Karpas-422 (cell line): ENCODE data around the gene HGD. TPM values are rescaled to one million over a fixed set of nuclear protein-coding genes. Genes with fewer than 3 reads are reported as not detected.

Source experiments
- DNase-seq: peaks from one replicate; pipeline ENCODE4 v3.0.0-alpha.2; 2015
- H2AFZ ChIP-seq: fragments of 200-600 bp; sonication (generic); 2 replicates; pipeline ENCODE4 v1.6.1; 2014; ENCODE audit warnings: antibody characterized with exemption, low read length, mixed read lengths
- H3K27ac ChIP-seq: fragments of 200-600 bp; sonication (generic); 2 replicates; pipeline ENCODE4 v1.5.1; 2014; ENCODE audit warnings: mild to moderate bottlenecking, low read length, moderate library complexity
- H3K27me3 ChIP-seq: fragments of 200-600 bp; sonication (generic); 2 replicates; pipeline ENCODE4 v1.6.1; 2014; ENCODE audit warnings: low read length, mixed read lengths
- H3K36me3 ChIP-seq: fragments of 200-600 bp; sonication (generic); 2 replicates; pipeline ENCODE4 v1.6.1; 2014; ENCODE audit warnings: low read length, mixed read lengths; ENCODE audit not compliant: insufficient read depth
- H3K4me1 ChIP-seq: fragments of 200-600 bp; sonication (generic); 2 replicates; pipeline ENCODE4 v1.6.1; 2014; ENCODE audit warnings: mild to moderate bottlenecking, low read length, mixed read lengths
- H3K4me2 ChIP-seq: fragments of 200-600 bp; sonication (generic); 2 replicates; pipeline ENCODE4 v1.6.1; 2014; ENCODE audit warnings: low read length, low read depth, mild to moderate bottlenecking; ENCODE audit not compliant: poor library complexity, severe bottlenecking
- H3K4me3 ChIP-seq: fragments of 200-600 bp; sonication (generic); 2 replicates; pipeline ENCODE4 v1.5.1; 2014; ENCODE audit warnings: mild to moderate bottlenecking, antibody characterized with exemption, low read length, mixed read lengths
- H3K79me2 ChIP-seq: fragments of 200-600 bp; sonication (generic); 2 replicates; pipeline ENCODE4 v1.6.1; 2014; ENCODE audit warnings: mild to moderate bottlenecking, low read length, mixed read lengths
- H3K9ac ChIP-seq: fragments of 200-600 bp; sonication (generic); 2 replicates; pipeline ENCODE4 v1.6.0; 2014; ENCODE audit warnings: low read length
- H3K9me2 ChIP-seq: fragments of 200-600 bp; sonication (generic), shearing (Covaris generic); replicated peaks from 2 replicates; pipeline ENCODE4 v1.6.0; 2014; ENCODE audit warnings: mild to moderate bottlenecking, low read length, moderate library complexity; ENCODE audit not compliant: insufficient read depth
- H3K9me3 ChIP-seq: fragments of 300-700, 200-600 bp; sonication (generic); 2 replicates; pipeline ENCODE4 v1.6.1; 2014; ENCODE audit warnings: low read length, mixed read lengths
- H4K20me1 ChIP-seq: fragments of 200-600 bp; sonication (generic); 2 replicates; pipeline ENCODE4 v1.6.1; 2014; ENCODE audit warnings: mild to moderate bottlenecking, antibody characterized with exemption, low read length, low read depth; ENCODE audit not compliant: insufficient read depth
- total RNA-seq: library from RNA; depleted of rRNA; stranded (reverse); fragments of >200 nt; shearing (Covaris generic); gene quantifications from 2 replicates; pipeline ENCODE4 v1.2.3, GENCODE V29; 2014; ENCODE audit warnings: low replicate concordance

The HGD gene
- total RNA-seq, 1 experiment from 2014 or later, result not detected

DNA sequence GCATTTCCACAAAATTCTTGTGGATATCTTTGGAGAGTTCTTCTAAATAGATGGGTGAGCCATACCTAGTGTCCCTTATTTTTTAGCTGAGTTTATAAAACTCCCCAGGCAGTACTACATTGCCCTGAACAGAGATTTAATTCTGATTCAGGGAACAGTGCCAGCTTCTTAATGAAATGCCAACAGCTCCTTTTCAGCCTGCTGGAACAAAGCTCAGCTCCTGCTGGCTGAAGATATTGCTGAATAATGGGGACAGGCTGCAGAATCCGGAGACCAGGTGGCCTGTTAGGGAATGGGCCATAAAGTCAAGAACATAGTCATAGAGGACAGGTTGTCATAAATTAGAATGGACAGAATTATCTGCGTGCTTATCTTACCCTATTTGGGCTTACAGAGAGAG lies 8.9 kb downstream of the HGD start:
- H3K79me2 ChIP-seq, result no peaks in the 10 kb centered on the region
- no peak for DNase-seq

DNA sequence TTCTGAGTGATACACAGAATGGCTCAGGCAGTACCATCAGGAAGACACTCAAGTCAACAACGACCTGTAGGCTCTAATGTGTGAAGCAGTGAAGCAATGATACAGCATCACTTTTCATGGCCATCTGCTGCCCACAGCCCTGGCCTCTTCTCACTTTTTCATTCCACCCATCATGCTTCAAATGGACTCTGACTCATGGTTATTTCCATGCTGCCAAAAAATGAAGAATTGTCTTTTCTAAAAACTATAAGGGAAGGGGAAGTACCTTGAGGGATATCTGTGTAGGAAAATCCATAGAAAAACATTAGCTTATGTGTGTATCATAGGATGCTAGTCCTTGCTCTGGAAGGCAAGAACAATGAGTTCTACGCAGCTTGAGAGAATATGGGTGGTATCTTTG lies 11.5 kb downstream of the HGD start:
- no peak for DNase-seq
- Histone ChIP-seq H3K4me3 (no peak overlapping the region), H3K36me3 (no peaks in the 10 kb centered on the region), H3K79me2 (no peaks in the 10 kb centered on the region), H3K27ac (no peak overlapping the region), H3K9me3 (no peaks in the 10 kb centered on the region), H4K20me1 (no peaks in the 10 kb centered on the region), H3K4me2 (no peak overlapping the region), H3K9ac (no peak overlapping the region), H2AFZ (no peak overlapping the region), H3K27me3 (no peaks in the 10 kb centered on the region), H3K9me2 (no peaks in the 10 kb centered on the region), H3K4me1 (no peaks in the 10 kb centered on the region)

More for the DNA sequence above, 8.9 kb downstream of the HGD start:
- Histone ChIP-seq H3K4me3 (no peak overlapping the region), H3K9me3 (no peaks in the 10 kb centered on the region; the same call in 1 of the 2 replicates), H3K27me3 (no peaks in the 10 kb centered on the region), H3K27ac (no peak overlapping the region), H3K9ac (no peak overlapping the region), H3K9me2 (no peaks in the 10 kb centered on the region), H2AFZ (no peak overlapping the region), H3K4me1 (peaks cover 2% of the 10 kb centered on the region), H3K4me2 (no peak overlapping the region), H4K20me1 (no peaks in the 10 kb centered on the region), H3K36me3 (no peaks in the 10 kb centered on the region)

DNA sequence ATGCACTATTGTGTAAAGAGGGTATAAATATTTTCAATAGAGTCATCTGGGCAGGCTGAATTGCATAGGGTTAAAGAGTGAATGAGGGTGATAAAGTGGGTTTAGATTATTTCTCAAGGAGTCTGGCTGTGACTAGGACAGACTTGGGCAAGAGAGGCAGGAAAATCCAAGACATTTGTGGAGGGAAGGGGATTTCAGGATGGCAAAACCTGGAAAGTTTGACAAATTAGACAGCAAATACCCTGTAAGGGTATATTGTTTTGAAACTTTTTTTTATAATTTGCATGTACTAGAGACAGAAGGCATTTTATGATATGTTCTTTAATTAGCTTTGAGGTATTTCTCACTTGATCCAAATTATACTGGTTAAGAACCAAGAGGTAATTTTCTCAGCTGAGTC lies 17.1 kb downstream of the HGD start:
- H3K4me1 ChIP-seq, result no peaks in the 10 kb centered on the region

GRCh38 chr3:120661945-120662344 lies 20.1 kb downstream of the HGD start:
- H3K4me1 ChIP-seq, result no peaks in the 10 kb centered on the region
- H4K20me1 ChIP-seq, result no peaks in the 10 kb centered on the region
- no peak overlapping the region for H3K27ac ChIP-seq
- no peaks in the 10 kb centered on the region for H3K36me3 ChIP-seq
- no peak overlapping the region for H3K4me3 ChIP-seq
- no peaks in the 10 kb centered on the region for H3K9me2 ChIP-seq
- no peaks in the 10 kb centered on the region for H3K79me2 ChIP-seq
- H2AFZ ChIP-seq, result no peak overlapping the region
- H3K27me3 ChIP-seq, result no peaks in the 10 kb centered on the region
- no peak overlapping the region for H3K4me2 ChIP-seq
- H3K9me3 ChIP-seq, result no peaks in the 10 kb centered on the region
- DNase-seq, result no peak
- no peak overlapping the region for H3K9ac ChIP-seq

More for the DNA sequence above, 17.1 kb downstream of the HGD start:
- Histone ChIP-seq H3K9me3 (no peaks in the 10 kb centered on the region), H4K20me1 (no peaks in the 10 kb centered on the region), H3K36me3 (no peaks in the 10 kb centered on the region), H3K79me2 (no peaks in the 10 kb centered on the region), H3K27ac (no peak overlapping the region), H3K4me3 (no peak overlapping the region), H2AFZ (no peak overlapping the region), H3K4me2 (no peak overlapping the region), H3K9ac (no peak overlapping the region), H3K9me2 (no peaks in the 10 kb centered on the region), H3K27me3 (no peaks in the 10 kb centered on the region)
- no peak for DNase-seq

DNA sequence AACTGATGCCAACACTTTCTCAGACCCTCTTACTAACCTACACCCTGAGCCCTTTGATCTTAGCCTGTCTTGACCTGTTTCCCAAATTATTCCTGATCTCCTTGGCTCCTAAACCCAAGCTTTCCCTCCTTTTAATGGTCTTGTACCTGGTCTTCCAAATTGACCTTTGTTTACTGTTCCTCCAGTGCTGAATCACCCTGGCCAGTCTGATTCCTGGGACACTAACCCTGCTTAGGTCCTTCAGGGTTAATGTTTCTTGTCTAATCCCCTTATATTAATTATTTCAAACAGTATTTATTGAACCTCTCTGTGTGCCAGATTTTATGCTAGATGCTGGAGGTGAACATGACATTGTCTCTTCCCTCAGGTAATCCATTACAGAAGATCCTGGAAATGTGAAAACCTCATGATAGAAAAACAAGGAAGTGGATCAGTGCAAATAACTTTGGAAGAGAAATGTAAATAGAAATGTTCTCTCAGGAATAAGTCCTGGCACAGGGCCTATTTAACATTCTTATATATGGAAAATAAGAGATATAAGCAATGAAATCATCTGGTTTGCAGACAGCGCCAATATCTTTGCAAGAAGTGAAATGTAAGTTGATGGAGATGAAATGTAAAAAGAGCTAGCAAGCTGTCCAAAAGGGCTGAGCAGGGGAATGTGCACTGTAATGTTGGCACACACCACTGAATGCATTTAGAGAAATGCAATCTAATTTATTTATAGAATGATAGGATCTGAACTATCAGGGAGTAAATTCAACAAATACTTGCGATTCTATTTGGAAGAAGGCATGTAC lies 20.7 kb downstream of the HGD start:
- Histone ChIP-seq H2AFZ (no peak overlapping the region), H3K79me2 (no peaks in the 10 kb centered on the region), H3K4me1 (no peaks in the 10 kb centered on the region), H3K9me2 (no peaks in the 10 kb centered on the region), H3K27me3 (no peaks in the 10 kb centered on the region), H3K4me3 (no peak overlapping the region), H3K9me3 (no peaks in the 10 kb centered on the region), H3K9ac (no peak overlapping the region), H3K27ac (no peak overlapping the region), H3K4me2 (no peak overlapping the region), H4K20me1 (no peaks in the 10 kb centered on the region), H3K36me3 (no peaks in the 10 kb centered on the region)
- DNase-seq, result no peak

GRCh38 chr3:120659834-120660233 lies 22.2 kb downstream of the HGD start:
- H3K9me2 ChIP-seq, result no peaks in the 10 kb centered on the region
- H2AFZ ChIP-seq, result no peak overlapping the region

DNA sequence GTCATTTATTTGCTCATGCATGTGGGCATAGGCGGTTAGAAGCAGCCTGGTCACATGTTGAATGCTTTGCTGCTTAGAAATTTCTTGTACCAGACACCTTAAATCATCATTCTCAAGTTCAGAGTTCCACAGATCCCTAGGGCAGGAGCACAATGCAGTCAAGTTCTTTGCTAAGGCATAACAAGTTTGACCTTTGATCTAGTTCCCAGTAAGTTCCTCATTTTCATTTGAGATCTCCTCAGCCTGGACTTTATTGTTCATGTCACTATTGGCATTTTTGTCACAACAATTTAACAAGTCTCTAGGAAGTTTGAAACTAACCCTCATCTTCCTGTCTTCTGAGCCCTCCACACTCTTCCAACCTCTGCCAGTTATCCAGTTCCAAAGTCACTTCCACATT lies 22.8 kb downstream of the HGD start:
- Histone ChIP-seq H2AFZ (no peak overlapping the region), H3K9me3 (no peaks in the 10 kb centered on the region), H3K27ac (no peak overlapping the region), H3K36me3 (no peaks in the 10 kb centered on the region), H3K9me2 (no peaks in the 10 kb centered on the region), H4K20me1 (no peaks in the 10 kb centered on the region), H3K9ac (no peak overlapping the region), H3K4me2 (no peak overlapping the region), H3K4me1 (no peaks in the 10 kb centered on the region), H3K79me2 (no peaks in the 10 kb centered on the region), H3K4me3 (no peak overlapping the region), H3K27me3 (no peaks in the 10 kb centered on the region)
- DNase-seq, result no peak

More at GRCh38 chr3:120659834-120660233, 22.2 kb downstream of the HGD start:
- no peaks in the 10 kb centered on the region for H3K36me3 ChIP-seq
- no peaks in the 10 kb centered on the region for H3K79me2 ChIP-seq
- DNase-seq, result no peak
- H3K4me3 ChIP-seq, result no peak overlapping the region
- H3K27ac ChIP-seq, result no peak overlapping the region
- H3K9ac ChIP-seq, result no peak overlapping the region
- H3K4me1 ChIP-seq, result no peaks in the 10 kb centered on the region
- no peaks in the 10 kb centered on the region for H3K9me3 ChIP-seq
- H3K4me2 ChIP-seq, result no peak overlapping the region
- H4K20me1 ChIP-seq, result no peaks in the 10 kb centered on the region
- H3K27me3 ChIP-seq, result no peaks in the 10 kb centered on the region

DNA sequence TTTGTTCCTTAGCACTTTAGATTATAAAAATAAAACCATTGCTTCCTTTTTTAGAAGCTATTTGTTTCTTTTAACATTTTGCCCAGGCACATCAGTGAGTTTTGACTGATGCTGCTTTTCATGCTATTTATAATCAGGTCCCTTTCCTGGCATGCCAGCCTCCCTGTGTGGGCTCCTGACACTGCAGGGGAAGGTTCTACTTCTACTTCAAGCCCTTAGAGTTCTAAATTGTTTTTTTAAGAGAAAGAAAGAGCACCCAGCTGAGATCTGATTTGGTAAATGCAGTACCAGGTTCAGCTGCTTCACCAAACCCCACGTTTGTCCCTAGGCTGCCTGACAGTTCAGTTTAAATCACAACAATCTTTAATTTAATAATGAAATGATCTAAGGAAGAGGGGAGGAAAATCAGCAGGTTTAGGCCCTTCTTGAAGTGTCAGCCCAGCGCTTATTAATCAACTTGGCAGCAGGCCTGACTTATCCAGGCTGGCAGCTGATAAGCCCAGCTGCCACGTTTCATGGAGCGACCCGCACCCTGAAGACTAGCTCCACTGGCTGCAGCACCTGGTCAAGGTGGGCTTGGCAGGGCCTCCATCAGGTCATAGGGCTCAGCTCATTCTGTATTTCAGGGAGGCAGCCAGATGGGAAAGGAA lies 29.0 kb downstream of the HGD start:
- no peak overlapping the region for H3K4me2 ChIP-seq
- H3K4me3 ChIP-seq, result no peak overlapping the region
- H3K9me2 ChIP-seq, result no peaks in the 10 kb centered on the region

More for the DNA sequence above, 29.0 kb downstream of the HGD start:
- H2AFZ ChIP-seq, result no peak overlapping the region
- H3K4me1 ChIP-seq, result peaks cover 6% of the 10 kb centered on the region
- H3K79me2 ChIP-seq, result no peaks in the 10 kb centered on the region
- H3K9ac ChIP-seq, result no peak overlapping the region
- no peaks in the 10 kb centered on the region for H3K36me3 ChIP-seq
- DNase-seq, result no peak
- no peak overlapping the region for H3K27ac ChIP-seq
- H3K9me3 ChIP-seq, result no peaks in the 10 kb centered on the region
- no peaks in the 10 kb centered on the region for H3K27me3 ChIP-seq
- H4K20me1 ChIP-seq, result no peaks in the 10 kb centered on the region
